LHCN-M2 (cell line): ENCODE results near the gene WFDC5. TPM values are rescaled to one million over a fixed set of nuclear protein-coding genes. Genes with fewer than 3 reads are reported as not detected.
"Not testable (repeated sequence)": the region's sequence is repeated elsewhere in the genome, so short reads cannot be mapped to it uniquely, and the experiment has no call there.

Source experiments
- DNase-seq: peaks from one replicate; pipeline ENCODE4 v3.0.0-alpha.2; 2012; ENCODE audit warnings: low read depth
- total RNA-seq: library from RNA; depleted of rRNA; stranded (reverse); fragments of >200 nt; gene quantifications from 2 replicates; pipeline ENCODE4 v1.2.3, GENCODE V29; 2014

WFDC5 gene
- total RNA-seq, 1 experiment from 2014 or later: not detected

DNA sequence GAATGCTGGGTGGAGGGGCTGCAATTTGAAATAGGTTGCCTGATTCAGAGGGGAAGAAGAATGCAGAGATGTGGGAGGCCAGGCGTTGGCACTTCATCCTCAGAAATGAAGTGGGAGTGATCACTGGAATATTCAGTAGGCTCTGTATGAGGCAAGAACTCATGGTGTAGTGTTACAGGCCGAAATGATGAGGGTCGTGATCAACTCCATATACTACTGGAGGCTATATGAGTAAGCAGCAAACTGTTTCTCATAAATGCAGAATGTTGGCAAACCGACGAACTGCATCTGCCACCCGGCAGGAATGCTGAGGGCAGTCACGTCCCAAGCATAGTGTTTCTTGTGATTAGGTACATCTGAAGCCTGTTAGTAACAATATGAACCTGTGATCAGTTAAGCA, 26.7 kb downstream of the WFDC5 start:
- DNase-seq: peak; percentile 74

DNA sequence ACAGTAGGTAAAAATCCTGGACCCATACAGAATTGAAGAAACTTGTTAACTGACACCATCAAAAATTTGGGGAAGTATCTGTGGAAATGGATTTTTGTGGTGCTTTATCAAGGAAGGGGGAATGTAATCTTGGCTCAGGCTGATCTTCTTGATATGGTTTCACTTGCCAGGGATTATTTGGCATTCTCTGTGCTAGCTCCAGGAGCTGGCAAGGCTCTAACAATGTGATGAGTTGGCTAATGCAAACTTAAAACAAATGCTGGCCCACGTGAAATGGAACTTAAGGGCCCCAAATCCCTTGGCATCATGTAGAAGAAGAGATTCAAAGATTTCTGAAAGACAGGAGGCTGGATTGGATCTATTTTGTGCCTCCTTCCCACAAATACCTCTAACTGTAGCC, 27.2 kb downstream of the WFDC5 start:
- DNase-seq: no peak

DNA sequence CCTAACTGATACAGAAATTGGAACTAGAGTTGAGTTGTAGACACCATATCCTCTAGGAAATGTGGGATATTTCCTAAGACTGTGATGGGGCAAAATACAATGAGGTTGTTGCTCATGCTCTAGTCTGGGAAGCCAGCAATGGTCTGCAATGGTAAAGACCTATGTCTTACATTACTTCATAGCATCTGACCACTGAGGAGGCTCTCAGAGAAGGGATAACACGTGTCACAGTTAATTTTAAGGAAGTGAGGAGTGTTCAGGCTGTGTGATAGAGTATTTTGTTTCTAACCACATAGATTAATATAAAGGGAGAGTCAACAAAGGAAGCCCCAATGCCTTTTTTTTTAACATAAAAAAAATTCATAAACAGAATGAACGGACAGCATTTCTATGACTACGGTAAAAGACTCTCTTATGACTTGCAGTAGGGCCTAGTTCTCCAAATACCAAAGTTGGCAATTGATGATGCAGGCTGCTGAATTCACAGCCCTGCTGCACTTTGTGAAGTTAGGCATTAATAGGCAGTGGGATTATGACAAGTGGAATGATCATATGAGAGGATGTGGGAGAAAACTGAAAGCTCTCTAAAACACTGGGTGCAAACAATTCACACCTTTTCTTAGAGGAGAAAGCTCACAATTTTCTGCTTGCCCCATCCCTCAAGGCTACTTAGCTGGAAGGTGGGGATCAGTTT, 27.7 kb downstream of the WFDC5 start:
- no peak for DNase-seq

DNA sequence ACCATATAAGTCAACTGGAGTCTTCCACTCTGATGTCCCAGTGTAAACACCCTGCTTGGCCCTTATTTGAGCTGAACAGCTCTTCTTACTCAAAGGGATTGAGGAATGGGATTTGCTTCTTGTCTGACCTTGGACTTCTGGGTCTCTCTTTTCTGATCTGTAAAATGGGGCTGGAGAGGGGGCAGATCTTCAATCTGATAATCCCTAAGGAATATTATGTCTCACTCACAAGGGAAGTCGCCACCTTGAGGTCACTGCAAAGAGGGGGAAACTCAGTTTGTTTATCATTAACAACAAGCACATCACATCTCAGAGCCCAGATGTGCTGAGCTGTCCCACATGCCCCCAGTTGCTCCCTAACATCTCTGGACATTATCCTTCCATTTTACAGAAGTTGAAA, 29.1 kb downstream of the WFDC5 start:
- no peak for DNase-seq

DNA sequence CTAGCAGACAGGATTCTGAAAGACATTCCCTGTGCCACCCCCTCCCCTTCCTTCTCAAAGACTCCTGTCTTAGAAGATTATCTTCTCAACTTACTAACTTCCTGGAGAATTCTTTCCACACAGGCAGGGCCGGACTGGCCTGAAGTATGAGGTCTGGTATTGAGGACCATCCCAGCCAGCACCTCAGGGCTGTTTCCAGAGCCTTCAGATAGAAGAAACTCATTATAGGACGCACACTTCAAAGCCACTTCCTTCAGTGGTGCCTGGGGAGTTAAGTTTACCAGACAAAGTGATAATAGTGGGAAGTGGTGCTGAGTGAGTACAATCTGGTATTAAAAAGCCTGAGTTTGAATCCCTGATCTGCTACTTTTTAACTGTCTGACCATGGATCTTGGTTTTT, 29.7 kb downstream of the WFDC5 start:
- no peak for DNase-seq

DNA sequence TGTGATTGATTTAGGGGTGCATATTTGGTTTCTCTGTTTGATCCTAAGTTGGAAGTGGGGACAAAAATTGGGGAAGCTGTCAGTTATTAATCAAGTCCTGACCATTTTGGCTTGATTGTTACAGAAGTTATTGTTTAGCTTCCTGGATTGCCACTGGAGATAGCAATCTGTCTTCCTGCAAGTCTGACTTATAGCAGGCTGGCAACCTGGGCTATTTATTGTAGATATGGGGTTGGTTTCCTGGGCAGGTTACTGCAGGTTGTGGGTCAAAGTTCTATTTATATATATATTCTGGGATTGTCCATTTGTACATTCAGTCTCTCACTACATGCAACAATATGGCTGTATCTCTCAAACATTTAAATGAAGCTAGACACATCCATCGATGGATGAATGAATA, 31.8 kb downstream of the WFDC5 start:
- DNase-seq: no peak

DNA sequence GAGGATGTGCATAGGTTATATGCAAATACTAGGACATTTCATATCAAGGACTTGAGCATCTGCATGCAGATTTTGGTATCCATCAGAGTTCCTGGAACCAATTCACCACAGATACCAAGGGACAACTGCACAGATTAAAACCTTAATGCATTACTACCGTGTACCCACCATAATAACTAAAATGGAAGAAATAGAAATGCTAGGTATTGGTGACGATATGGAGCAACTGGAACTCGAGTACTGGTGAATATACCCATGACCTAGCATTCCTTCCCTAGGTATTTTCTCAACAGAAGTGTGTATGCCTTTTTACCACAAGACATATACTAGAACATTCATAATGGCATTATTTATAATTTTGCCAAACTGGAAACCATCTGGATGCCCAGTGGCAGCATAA, 32.5 kb downstream of the WFDC5 start:
- DNase-seq: no peak

DNA sequence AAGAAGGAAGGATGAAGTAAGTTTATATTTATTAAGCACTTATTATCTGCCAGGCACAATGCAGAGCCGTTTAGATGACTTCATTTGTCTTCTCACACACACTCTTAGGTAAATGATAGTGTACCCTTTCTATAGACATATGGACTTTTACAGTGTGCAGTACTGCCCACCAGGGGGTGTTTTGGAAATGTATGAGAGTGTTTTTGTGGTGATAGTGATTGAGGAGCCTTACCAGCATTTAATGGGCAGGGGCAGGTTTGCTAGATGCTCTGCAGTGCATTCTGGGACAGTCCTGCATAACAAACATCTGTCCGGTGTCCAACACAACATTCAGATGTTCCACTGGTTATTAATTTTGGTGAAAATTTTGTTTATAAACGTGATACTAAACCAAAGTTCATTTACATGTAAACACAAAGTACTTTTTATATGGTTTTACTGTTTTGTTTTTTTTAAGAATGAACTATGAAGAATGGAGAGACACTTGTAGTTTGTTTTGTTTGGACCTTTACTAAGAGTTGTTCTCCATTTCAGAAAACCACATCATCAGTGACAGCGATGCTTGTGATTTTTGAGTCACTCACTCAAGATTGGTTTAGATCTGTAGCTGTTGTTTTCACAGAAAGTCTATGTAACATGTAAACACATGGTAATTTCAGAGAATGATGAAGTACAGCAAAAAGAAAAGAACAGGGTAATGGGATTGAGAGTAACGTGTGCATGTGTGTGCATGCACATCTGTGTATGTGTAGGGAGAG, 33.9 kb downstream of the WFDC5 start:
- peak; percentile 37 for DNase-seq

DNA sequence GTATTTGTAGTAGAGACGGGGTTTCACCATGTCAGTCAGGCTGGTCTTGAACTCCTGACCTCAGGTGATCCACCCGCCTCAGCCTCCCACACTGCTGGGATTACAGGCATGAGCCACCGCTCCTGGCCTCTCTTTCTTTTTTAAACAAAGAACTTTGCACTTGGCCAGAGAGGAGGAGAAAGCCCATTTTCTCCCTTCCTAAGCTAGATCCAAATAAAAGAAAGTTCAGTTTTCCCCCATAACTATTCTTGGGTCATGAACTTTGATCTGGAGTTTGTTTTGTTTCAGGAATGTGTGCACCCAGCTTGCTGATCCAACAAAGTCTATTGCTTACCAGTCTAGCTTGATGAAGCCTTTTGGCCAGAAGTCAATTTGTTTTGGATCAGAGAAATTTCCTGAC, 37.4 kb downstream of the WFDC5 start:
- DNase-seq: no peak

DNA sequence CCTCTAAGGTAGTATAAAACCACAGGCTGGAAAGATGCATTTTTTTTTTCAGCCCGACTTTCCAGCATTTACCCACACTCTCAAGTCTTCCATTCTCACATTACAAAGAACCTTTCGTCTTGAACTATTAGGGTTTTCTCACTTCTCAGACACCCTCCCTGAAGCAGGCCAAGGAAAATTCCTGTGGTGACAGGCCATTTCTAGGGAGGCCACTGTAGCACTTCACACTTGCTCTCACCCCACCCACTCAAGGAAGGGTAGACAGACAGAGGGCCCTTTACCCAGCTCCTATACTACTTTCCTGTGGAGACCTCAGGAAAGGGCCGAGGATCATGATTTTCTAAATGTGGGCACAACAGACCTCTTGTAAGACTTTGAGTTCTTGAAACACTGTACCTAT, 41.8 kb downstream of the WFDC5 start:
- no peak for DNase-seq

DNA sequence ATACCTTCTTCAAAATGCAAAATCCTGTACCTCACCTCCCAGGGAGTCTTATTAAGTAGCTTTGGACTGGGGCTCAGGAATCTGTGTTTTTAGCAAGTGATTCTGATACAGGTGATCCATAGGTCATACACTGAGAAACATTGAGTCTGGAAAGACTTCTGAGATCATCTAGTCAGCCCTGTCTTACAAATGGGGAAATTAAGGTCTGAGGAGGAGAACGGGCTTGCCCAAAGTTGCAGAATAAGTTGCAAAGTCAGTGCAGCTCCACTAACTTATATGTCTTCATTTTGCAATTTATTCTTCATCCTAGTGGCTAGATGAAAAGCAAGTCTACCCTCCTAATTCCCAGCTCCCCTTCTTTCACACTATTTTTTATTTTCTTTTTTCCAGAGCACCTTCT, 42.9 kb downstream of the WFDC5 start:
- DNase-seq: no peak

DNA sequence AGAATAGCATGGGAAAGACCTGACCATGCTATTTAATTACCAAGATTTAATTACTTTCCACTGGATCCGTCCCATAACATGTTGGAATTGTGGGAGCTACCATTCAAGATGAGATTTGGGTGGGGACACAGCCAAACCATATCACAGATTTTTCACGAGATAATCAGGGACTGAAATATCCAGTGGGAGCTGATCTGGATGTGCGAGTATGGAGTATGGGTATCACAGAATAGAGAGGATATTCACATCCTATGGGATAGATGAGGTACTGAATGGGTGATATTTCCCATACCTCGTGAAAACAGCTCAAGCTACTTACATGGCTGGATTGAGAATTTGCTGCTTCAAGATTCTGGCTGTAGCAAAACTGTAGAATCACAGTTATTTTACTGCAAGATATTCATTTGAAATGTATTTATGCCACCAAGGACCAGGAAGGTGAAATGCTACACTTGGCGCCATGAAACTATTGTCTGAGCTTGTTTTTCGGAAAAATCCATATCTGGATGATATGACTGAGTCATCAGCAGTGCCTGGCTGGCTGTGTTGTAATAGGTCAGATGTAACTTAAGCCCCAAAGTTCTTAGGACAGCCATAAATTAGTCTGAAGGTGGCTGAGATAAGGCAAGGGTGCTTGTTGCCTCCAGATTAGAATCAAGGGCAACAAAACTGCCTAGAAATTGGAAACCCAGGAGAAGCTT, 43.9 kb downstream of the WFDC5 start:
- peak; percentile 46 for DNase-seq

DNA sequence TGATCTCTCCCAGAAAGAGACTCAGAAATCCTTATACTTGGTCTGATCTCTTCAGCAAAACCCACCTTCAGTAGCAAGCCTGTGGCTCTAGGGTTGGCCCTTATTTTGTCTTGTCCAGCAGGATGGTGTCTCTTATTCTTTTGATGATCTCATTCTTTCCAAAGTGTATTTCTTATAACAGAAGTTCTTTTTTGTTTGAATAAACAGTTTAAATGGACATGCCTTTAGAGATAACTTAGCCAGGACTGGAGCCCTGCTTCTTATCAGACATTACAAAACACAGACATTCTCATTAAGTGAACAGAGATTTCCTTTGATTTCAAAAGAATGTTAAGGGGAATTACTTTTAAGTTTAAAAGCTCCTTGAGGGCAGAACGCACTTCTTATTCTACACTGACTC, 45.7 kb downstream of the WFDC5 start:
- no peak for DNase-seq

DNA sequence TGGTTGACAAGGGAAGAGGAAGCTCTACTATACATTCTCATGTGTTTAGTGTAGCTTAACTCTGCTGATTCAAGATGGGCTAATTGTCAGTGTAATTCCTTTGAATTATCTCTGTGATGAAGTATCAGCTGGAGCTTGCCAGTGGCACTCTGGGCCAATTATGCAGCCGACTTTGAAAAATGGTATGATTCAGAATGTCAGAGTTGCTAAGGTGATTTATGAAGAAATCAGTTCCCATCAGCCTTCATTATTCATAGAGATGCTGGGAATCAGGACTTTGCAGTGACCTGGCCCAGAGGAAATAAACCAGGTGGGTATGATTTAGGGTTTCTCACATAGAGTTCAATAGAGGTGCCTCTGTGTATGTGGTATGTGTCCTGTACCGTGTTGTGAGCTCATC, 47.4 kb downstream of the WFDC5 start:
- DNase-seq: no peak

DNA sequence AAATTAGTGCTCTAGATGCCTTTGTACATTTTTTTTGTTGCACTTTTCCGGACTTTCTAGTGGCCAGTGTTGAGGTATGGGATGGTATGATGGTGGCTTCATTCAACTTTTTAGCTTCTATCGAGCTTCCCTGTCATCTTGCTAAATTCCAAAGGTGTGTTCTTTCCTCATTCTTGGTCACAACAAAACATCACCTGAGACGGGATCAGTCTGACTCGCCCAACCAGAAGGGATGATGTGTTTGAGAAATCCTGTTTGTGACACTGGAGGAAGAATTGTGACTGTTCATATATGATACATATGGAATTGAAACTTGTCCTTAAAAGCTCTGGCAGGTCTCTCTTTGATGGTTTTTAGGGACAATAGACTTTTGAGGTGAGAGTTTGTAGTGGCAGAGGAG, 47.9 kb downstream of the WFDC5 start:
- DNase-seq: no peak

DNA sequence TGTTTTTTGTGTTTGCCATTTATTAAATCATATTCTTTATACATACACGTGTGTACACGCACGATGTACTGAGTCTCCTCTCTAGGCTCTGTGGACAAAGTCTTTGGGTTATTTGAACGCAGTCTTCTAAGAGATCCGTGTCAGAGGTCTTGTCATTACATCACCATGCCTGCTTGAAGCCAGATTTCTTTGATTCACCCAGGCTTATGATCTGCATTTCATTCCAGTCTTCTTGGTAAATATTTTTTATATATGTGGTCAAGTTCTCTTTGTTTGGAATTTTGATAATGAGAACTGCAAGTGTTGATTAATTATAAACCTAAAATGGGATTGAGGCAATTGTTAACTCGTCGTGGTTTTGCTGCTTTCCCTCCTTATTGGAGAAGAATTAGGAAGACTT, 48.6 kb downstream of the WFDC5 start:
- DNase-seq: no peak

DNA sequence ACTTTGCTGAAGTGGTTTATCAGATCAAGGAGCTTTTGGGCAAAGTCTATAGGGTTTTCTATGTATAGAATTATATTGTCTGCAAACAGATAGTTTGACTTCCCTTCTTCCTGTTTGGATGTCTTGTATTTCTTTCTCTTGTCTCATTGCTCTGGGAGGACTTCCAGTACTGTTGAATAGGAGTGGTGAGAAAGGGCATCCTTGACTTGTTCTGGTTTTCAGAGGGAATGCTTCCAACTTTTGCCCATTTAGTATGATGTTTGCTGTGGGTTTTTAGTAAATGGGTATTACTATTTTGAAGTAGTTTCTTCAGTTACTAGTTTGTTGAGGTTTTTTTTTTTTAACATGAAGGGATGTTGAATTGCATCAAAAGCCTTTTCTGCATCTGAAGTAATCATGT, 50.2 kb downstream of the WFDC5 start:
- no peak for DNase-seq

DNA sequence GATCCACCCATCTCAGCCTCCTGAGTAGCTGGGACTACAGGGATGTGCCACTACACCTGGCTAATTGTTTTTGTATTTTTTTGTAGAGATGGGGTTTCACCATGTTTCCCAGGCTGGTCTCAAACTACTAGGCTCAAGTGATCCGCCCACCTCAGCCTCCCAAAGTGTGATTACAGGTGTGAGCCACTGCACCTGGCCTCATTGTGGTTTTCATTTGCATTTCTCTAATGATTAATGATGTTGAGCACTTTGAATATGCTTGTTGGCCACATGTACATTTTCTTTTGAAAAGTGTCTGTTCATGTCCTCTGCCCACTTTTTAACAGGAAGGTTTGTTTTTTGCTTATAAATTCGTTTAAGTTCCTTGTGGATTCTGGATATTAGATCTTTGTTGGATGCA, 51.9 kb downstream of the WFDC5 start:
- not testable (repeated sequence) for DNase-seq

DNA sequence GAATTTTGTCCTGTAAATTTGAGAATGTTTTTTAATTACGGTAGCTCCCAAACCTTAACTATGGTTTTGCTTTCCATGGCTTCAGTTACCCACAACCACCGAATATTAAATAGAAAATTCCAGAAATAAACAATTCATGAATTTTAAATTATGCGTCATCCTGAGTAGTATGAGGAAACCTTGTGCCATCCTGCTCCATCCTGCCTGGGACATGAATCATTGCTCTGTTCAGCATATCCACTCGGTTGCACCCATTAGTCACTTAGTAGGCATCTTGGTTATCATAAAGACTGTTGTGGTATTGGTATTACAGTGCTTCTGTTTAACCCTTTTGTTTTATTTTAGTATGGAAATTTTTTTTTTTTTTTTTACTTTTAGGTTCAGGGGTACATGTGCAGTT, 53.7 kb downstream of the WFDC5 start:
- peak; percentile 95 for DNase-seq

DNA sequence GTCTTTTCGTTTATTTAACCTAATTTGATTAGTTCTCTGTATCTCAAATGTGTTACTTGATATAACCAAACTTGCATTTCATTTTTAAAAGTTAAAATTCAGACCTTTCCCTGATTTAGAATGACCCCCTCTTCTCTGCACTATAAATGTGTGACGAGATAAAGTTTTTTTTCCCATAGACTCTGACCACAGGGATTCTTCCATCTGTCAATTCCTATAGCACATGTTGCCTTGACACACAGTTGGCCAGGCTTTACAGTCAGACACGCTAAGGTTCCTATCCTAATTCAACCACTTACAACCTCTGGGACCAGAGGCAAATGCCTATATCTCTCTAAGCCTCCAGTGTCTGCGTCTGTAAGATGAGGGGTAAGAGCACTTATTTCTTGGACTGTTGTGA, 54.7 kb downstream of the WFDC5 start:
- no peak for DNase-seq
